Right kidney (tissue), 1 donor: ENCODE data around the gene IL18RAP.

ENCODE experiments used
- DNase-seq: peaks from one replicate; pipeline ENCODE4 v3.0.0-alpha.2; 2016

The IL18RAP gene

DNA sequence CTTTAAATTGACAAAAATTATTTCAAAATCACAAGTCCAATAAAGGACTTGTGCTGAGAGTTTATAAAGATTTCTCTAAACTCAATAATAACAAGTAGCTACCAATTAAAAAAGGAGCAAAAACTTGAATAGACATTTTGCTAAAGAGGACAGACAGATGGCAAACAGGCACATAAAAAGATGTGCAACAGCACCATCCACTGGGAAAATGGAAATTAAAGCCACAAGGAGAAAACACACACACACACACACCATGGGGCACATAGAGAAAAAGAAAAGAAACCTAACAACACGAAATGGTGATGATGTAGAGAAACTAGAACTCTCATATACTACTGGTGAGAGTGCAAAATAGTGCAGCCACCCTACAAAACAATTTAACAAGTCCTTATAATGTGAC lies 37.5 kb downstream of the IL18RAP start:
- DNase-seq: no peak

DNA sequence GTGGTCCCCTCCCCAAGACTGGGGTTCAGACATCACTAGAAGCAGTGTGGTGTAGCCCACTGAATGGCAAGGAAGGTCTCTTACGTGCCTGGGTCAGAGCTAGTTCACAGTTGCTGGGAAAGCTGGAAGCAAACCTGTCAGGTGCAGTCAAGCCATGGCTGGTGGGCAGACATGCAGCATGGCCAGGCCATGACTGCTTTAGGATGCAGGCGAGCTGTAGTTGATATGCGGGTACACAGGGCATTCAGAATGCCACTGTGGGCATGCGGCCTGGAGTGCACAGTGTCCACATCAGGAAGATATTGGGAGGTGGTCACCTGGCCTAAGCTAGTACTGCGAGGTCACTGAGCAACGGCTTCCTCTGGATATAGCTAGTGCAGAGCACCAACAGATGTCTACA lies 38.2 kb downstream of the IL18RAP start:
- DNase-seq: no peak

DNA sequence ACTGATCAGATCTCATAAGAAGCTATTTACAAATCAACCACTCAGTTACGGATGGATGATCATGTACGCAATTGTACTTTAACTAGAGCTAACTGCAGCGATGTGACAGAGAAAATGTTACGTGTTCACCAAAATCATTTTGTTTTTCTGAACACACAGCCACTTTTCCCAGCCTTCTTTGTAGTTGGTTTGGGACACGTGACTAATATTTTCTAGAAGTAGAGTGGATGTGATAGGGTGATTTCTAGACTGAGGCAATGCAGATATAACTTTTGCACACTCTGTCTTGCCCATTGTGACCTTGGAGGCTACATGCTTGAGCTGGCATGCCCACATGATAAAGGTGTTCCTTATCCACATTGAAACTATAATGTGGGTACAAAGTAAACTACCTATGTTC lies 40.2 kb downstream of the IL18RAP start:
- no peak for DNase-seq

- DNase-seq: no peak
These were observed 47.2 kb downstream of the IL18RAP start for GRCh38 chr2:102470168-102470567.

GRCh38 chr2:102473020-102473419 lies 50.1 kb downstream of the IL18RAP start, which contains the start of gene SLC9A4:
Gene SLC9A4, plus strand, starts transcription at chr2:102473226. Its CDS starts 534 bp downstream, at chr2:102473760.
- peak; percentile 37 for DNase-seq

DNA sequence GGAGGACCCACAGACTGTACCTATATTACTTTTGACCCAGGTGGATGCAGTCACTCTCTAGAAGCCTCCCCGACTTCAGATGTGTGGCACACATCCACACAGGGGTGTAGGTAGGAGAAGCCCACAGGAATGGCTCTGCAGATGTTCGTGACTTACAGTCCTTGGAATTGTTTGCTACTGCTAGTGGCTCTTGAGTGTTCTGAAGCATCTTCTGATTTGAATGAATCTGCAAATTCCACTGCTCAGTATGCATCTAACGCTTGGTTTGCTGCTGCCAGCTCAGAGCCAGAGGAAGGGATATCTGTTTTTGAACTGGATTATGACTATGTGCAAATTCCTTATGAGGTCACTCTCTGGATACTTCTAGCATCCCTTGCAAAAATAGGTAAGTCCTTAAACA lies 50.7 kb downstream of the IL18RAP start:
- DNase-seq: no peak

DNA sequence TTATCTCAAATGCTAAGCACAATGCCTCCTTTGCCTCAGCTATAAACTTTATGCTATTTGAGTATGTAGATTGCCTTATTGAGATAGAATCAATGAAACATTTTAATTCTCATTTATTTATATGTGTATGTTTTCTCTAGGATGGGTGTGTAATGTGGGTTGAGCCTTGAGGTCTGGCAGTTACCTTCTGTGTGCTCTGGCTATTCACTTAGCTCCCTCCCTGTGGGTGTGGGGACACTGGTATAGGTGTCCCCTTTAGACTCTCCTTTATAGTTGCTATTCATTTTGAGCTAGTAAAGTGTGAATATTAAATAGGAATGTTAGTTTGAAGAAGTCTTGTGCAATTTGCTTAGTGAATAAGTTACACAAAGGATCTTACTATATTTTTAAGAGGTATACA lies 51.8 kb downstream of the IL18RAP start:
- DNase-seq: no peak

DNA sequence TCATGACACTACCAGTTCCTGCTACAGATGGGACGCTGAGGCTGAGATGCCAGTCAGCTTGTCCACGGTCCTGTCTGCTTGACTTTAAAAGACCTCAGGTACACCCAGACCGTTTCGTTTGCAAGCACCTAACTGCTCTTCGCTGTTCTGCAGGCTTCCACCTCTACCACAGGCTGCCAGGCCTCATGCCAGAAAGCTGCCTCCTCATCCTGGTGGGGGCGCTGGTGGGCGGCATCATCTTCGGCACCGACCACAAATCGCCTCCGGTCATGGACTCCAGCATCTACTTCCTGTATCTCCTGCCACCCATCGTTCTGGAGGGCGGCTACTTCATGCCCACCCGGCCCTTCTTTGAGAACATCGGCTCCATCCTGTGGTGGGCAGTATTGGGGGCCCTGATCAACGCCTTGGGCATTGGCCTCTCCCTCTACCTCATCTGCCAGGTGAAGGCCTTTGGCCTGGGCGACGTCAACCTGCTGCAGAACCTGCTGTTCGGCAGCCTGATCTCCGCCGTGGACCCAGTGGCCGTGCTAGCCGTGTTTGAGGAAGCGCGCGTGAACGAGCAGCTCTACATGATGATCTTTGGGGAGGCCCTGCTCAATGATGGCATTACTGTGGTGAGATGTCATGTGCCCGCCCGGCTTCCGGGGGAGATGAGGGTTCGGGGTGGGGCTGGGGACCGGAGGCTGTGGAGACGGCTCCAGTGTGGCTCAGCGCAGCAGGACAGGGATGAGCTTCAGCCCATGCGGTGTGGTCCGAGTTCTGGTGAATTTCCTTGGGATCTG lies 55.9 kb downstream of the IL18RAP start:
- no peak for DNase-seq

GRCh38 chr2:102480285-102481195 lies 57.6 kb downstream of the IL18RAP start:
- DNase-seq: no peak

DNA sequence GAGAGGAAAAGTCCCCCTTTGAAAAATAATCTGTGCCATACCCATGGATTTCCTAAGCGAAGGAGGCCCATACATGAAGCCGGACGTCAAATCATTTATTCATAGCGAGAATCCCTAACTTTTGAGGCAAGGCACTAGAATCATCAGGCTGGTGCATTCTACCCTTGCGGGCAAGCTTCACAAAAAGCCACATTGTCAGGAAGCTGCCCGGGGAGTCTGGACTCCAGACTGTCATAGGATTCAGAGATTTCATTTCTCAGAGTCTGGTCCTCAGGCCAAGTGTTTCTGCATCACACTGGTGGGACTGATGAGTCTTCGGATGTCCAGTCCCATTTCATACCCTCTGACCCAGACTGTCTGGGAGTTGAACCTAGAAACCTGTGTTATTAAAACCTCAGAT lies 59.0 kb downstream of the IL18RAP start:
- no peak for DNase-seq

DNA sequence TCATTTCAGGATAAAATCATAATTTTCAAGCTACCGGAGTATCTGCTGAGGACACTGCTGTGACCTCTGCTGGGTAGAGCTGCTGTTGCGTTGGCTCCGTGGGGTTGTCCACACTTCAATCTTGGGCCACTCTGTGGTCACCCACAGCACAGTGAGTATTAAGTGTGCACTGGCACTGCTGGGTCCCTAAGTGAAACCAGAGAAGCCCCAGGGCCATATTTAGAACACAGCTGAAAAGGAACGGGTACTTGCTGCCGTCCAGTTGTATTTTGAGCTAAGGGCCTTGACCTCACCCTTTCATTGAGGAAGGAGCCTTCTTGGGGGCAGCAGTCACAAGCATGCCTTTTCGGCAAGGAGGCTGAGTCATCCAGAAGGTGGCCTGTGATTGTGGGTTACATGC lies 60.1 kb downstream of the IL18RAP start:
- DNase-seq: no peak

GRCh38 chr2:102484310-102485061 lies 61.5 kb downstream of the IL18RAP start:
- DNase-seq: no peak

DNA sequence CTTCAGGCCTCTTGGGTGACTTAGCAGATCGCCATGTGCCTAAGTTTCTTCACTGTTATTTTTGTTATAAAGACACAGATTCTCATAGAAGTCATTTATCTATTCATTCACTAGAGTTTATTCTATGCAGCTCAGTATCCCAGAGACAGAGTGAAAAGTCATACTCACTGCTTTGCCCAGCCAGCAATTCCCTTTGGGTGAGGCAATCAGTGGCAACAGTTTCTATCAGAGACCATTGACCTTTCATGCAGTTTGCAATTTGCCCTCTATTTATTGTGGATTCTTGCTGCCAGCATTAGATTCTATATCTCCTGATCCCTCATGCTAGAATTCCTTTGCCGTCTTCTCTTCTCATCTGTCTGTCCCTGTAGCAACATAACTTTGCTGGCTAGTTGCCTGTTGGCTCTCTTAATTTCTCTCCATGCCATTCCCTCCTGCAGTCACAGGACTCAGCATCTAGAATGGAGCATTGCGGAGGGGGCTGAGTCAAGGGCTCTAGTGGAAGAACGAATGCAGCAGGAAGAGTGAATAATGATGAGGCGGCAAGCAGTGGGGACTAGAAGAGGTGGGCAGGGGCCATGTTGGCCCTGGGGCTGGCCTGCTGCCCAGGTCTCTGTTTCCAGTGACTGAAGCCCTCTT lies 62.3 kb downstream of the IL18RAP start:
- DNase-seq: no peak

DNA sequence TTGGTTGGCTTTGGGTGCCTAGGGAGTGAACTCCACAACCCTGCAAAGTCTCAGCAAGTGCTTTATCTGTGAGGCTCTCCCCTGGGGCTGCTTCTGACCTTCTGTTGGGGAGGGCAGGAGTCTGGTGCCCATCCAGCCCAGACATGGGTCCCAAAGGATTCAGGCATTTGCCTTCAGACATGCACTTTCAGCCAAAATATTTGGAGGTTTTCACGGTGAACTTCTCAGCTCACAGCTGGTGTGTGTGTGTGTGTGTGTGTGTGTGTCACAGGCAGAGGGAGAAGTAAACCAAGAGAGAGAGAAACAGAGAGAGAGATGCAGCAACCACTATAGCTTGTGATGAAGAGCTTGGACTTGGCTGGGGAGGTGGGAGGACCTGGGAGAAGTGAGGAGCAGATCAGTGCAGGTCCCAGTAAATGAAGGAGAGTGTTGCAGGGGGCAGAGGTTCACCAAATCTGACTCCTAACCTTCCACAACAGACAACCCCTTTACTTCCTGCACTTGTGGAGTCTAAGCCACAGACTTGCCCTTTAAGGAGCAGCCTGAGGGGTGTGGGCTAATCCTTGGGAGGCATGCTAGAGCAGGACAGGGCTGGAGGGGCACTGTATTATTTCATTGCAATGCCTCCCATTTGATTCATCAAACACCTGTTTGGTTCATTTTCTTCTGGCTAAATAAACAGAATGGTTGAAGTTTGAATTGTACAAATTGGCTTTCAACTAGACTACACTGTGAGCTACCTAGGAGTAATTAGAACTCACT lies 64.2 kb downstream of the IL18RAP start:
- DNase-seq: no peak

- peak; percentile 9 for DNase-seq
These were observed 65.0 kb downstream of the IL18RAP start for GRCh38 chr2:102487761-102488462.

DNA sequence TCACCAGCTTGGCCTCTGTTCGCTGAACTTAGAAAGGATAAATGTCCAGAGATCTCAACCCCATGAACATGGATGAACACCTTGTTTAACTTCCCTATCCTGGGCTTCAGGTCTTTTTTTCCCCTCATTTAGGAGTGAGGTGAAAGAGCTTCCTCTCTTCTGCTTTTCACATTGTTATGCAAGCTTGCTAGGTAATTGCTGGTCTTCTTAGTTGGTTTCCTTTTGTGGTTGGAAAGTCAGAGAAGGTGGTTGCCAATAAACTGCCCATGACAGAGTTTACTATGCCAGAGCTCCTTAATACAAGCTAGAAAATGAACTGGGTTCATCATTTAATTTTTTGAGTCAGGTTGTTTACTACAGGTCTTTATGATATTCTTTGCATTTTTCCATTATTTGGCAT lies 66.7 kb downstream of the IL18RAP start:
- DNase-seq: no peak

GRCh38 chr2:102492006-102492405 lies 69.0 kb downstream of the IL18RAP start:
- no peak for DNase-seq

- no peak for DNase-seq
These were observed 71.6 kb downstream of the IL18RAP start for GRCh38 chr2:102494570-102494969.

DNA sequence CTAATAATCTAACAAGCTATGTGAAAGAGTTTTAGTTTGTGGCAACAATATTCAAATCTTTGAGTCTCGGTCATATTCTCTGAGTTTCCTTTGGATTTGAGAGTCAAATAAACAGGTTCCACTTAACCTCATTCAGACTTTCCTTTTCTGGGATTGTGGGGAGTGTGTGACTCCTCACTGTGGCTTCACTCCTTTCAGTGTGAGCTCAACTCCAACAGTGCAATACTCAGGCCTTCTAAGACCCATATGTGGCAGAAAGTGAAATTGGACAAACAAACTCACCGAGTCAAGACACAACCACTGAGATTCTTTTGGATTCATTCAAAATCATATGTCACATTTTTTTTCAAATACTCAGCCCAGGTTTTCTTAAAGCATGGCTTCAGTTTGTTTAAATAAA lies 75.5 kb downstream of the IL18RAP start:
- no peak for DNase-seq

DNA sequence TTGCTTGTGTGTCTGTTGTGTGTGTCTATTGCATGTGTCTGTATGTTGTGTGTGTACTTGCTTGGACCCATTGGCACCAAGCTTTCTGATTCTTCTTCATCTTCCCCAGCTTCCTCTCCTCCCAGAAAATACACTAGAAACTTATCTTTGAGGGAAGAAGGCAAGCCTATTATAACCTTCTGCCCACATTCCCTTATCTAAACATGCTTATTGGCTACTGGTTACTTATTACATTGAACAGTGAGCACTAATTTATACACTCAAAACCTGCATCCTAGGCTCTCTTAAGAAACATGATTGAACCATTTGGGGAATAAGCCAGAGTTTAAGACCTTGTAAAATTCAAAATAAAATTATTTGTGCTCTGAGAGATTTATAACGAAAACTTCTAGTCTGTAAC lies 76.6 kb downstream of the IL18RAP start:
- DNase-seq: no peak
